A549 (cell line): ENCODE measurements around the gene IDS. TPM values are rescaled to one million over a fixed set of nuclear protein-coding genes. Genes with fewer than 3 reads are reported as not detected.

Experiments used
- ATAC-seq, 2 experiments: fragments of 200-7000 bp in 1 of 2; fragments of >200 bp in 1 of 2; cut with Nextera tagmentation in 1 of 2; cut with Tn5 transposase in 1 of 2; 3 replicates each; pipeline versions ENCODE4 v1.8.0 to v1.9.1; 2018 to 2020; ENCODE audit warnings: mild to moderate bottlenecking in 1 of 2, moderate library complexity in 1 of 2
- CTCF ChIA-PET: fragments of 300-600 bp; sonication (Branson Sonifier 250); formaldehyde crosslinking; extraction: SDS; loops from one replicate; lab custom pipeline; 2021; ENCODE audit warnings: antibody characterized with exemption, inconsistent platforms; lab: Yijun Ruan, JAX
- POLR2A ChIA-PET: fragments of 350-600 bp; formaldehyde crosslinking; extraction: SDS; loops from one replicate; lab custom pipeline; 2021; ENCODE audit warnings: antibody characterized with exemption, inconsistent platforms; lab: Yijun Ruan, JAX
- DNase-seq, 2 experiments: peaks; one replicate each; pipeline versions ENCODE4 v3.0.0 to v3.0.0-alpha.2; 2011 to 2016; ENCODE audit warnings: low read depth in 1 of 2, low spot score in 1 of 2
- FAIRE-seq: peaks from 2 replicates; lab custom pipeline; 2011; peaks lifted over from hg19 to GRCh38; lab: Jason Lieb, UNC
- H3K27ac ChIP-seq, 2 experiments: fragments of >200 bp; sonication (Bioruptor Twin); formaldehyde crosslinking; 3 replicates each; pipeline ENCODE4 v1.5.1; 2016 to 2017
- H3K4me1 ChIP-seq: fragments of >200 bp; sonication (Bioruptor Twin); formaldehyde crosslinking; 3 replicates; pipeline ENCODE4 v1.6.1; 2016
- H3K4me2 ChIP-seq: fragments of >200 bp; sonication (Bioruptor Twin); formaldehyde crosslinking; 3 replicates; pipeline ENCODE4 v1.6.1; 2016
- H3K4me3 ChIP-seq: fragments of >200 bp; sonication (Bioruptor Twin); formaldehyde crosslinking; 3 replicates; pipeline ENCODE4 v1.5.1; 2016
- H3K9me3 ChIP-seq: fragments of >200 bp; sonication (Bioruptor Twin); formaldehyde crosslinking; 3 replicates; pipeline ENCODE4 v1.6.1; 2016
- CBX2 ChIP-seq: fragments of 200-600 bp; sonication (generic); IDR thresholded peaks from 2 replicates; pipeline ENCODE4 v1.6.1; 2016; ENCODE audit warnings: low read depth, mild to moderate bottlenecking, borderline replicate concordance
- CEBPB ChIP-seq, 2 experiments: fragments of >200 bp in 1 of 2; sonication (Bioruptor Twin) in 1 of 2; formaldehyde crosslinking in 1 of 2; IDR thresholded peaks; 2 replicates each; pipeline ENCODE4 v1.6.1; 2012 to 2016
- CTCF ChIP-seq: fragments of >200 bp; sonication (Bioruptor Twin); formaldehyde crosslinking; IDR thresholded peaks from 3 replicates; pipeline ENCODE4 v1.5.1; 2016
- EHF ChIP-seq: fragments of 250-450 bp; sonication (Bioruptor Pico); IDR thresholded peaks from 2 replicates; pipeline ENCODE4 v1.5.0; 2020; ENCODE audit warnings: mild to moderate bottlenecking
- FOSB ChIP-seq: fragments of 250-450 bp; sonication (Bioruptor Pico); IDR thresholded peaks from 2 replicates; pipeline ENCODE4 v1.5.0; 2020; ENCODE audit warnings: mild to moderate bottlenecking, moderate library complexity
- FOSL2 ChIP-seq, 2 experiments: fragments of 450-650 bp in 1 of 2; fragments of >200 bp in 1 of 2; sonication (Bioruptor Twin) in 1 of 2; formaldehyde crosslinking; IDR thresholded peaks; 2 replicates each; pipeline versions ENCODE4 v1.5.0 to v1.6.1; 2016 to 2020; ENCODE audit warnings: mild to moderate bottlenecking in 1 of 2, moderate library complexity in 1 of 2
- HOXA7 ChIP-seq: fragments of 250-450 bp; sonication (Bioruptor Pico); IDR thresholded peaks from 2 replicates; pipeline ENCODE4 v1.5.0; 2020; ENCODE audit warnings: mild to moderate bottlenecking, moderate library complexity
- HOXB13 ChIP-seq: fragments of 250-450 bp; sonication (Bioruptor Pico); IDR thresholded peaks from 2 replicates; pipeline ENCODE4 v1.5.0; 2020; ENCODE audit warnings: low read depth, mild to moderate bottlenecking, moderate library complexity
- HOXB5 ChIP-seq: fragments of 250-450 bp; sonication (Bioruptor Pico); IDR thresholded peaks from 2 replicates; pipeline ENCODE4 v1.5.0; 2020; ENCODE audit warnings: mild to moderate bottlenecking, moderate library complexity
- JUN ChIP-seq, 2 experiments: fragments of >200 bp; sonication (Bioruptor Twin); formaldehyde crosslinking; IDR thresholded peaks; 2 replicates in 1 of 2; 3 replicates in 1 of 2; pipeline ENCODE4 v1.6.1; 2016 to 2017
- JUNB ChIP-seq: fragments of >200 bp; sonication (Bioruptor Twin); formaldehyde crosslinking; IDR thresholded peaks from 2 replicates; pipeline ENCODE4 v1.6.1; 2016
- NFE2L2 ChIP-seq: fragments of 150-350 bp; conservative IDR thresholded peaks from 2 replicates; pipeline ENCODE4 v1.6.1; 2014; ENCODE audit warnings: low read length
- NR3C1 ChIP-seq: fragments of >200 bp; sonication (Bioruptor Twin); formaldehyde crosslinking; IDR thresholded peaks from 3 replicates; pipeline ENCODE4 v1.6.1; 2017
- POLR2A ChIP-seq: IDR thresholded peaks from 2 replicates; pipeline ENCODE4 v1.6.1; 2012; ENCODE audit warnings: mild to moderate bottlenecking, low read length
- POLR2AphosphoS2 ChIP-seq: conservative IDR thresholded peaks from 2 replicates; pipeline ENCODE4 v1.6.1; 2012; ENCODE audit warnings: low read length, improper control_type of control experiment, inconsistent platforms
- RCOR1 ChIP-seq: fragments of 150-350 bp; IDR thresholded peaks from 2 replicates; pipeline ENCODE4 v1.6.1; 2014; ENCODE audit warnings: antibody characterized with exemption, low read length, low read depth
- SREBF2 ChIP-seq: fragments of 450-650 bp; IDR thresholded peaks from 2 replicates; pipeline ENCODE4 v1.6.1; 2014; ENCODE audit warnings: mild to moderate bottlenecking, moderate library complexity
- TP53 ChIP-seq: fragments of 250-450 bp; sonication (Bioruptor Pico); IDR thresholded peaks from 2 replicates; pipeline ENCODE4 v1.5.0; 2021; ENCODE audit warnings: mild to moderate bottlenecking, moderate library complexity
- ZSCAN20 ChIP-seq: fragments of 250-450 bp; sonication (Bioruptor Pico); IDR thresholded peaks from 2 replicates; pipeline ENCODE4 v1.8.0; 2022; ENCODE audit warnings: mild to moderate bottlenecking, moderate library complexity
- WGBS: methylation state at CpG from one replicate; pipeline ENCODE4 v1.1.6; 2017; ENCODE audit errors: missing lambda C conversion rate; 5-methylcytosine and 5-hydroxymethylcytosine counted together
- polyA plus RNA-seq, 4 experiments: library from polyadenylated mRNA; depleted of rRNA in 3 of 4; stranded (reverse); fragments of >200 nt; fragmentation: RNase III in 1 of 4; extraction: RNeasy Plus Mini Kit Qiagen cat#74134 plus additional on column Dnase treatment in 1 of 4; gene quantifications; 2 replicates in 3 of 4; 3 replicates in 1 of 4; pipeline ENCODE4 v1.2.3, GENCODE V29; 2011 to 2017
- TF ChIP-seq, protein P1 (sequence below): IDR thresholded peaks from 2 replicates; pipeline ENCODE4 v1.6.1; 2012
- TF ChIP-seq, protein P2 (sequence below): fragments of 200-600 bp; sonication (generic); IDR thresholded peaks from 2 replicates; pipeline ENCODE4 v1.6.1; 2016; ENCODE audit warnings: antibody characterized with exemption, mild to moderate bottlenecking, moderate library complexity
- TF ChIP-seq, protein P3 (sequence below): fragments of 250-450 bp; sonication (Bioruptor Pico); IDR thresholded peaks from 2 replicates; pipeline ENCODE4 v1.5.0; 2020; ENCODE audit warnings: low read depth, mild to moderate bottlenecking, moderate library complexity

Gene IDS
- polyA plus RNA-seq, 2 of the 4 experiments (the other 2 are of a cell fraction) = 40.6 to 120 TPM

DNA sequence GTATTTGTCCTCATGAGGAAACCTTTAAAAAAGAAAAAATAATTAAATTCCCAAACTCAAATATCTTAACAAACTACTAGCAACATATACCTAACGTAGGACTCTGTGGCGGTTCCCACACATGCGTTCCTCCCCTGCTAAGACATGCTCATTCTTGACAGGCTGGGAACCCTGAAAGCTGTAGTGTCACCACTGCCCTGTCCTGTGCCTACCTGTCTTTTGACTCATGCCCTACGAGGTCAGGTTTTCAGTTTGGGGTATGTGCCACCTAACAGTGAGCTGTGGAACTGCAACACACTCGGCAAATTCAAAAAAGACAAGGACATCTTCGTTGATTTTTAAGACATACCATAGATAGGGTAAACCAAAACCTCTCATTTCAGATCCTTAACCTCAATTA, 17.8 kb downstream of the IDS start:
- WGBS = 67% methylated on average over 6 of the region's 6 CpGs
- POLR2A ChIA-PET = no interaction called here
- TF ChIP-seq CTCF (peak; percentile 20; the same call in 1 of the 3 replicates), POLR2AphosphoS2 (no peak)
- CTCF ChIA-PET = interaction anchor here (0.8 to 2.7 kb wide), 3 partner anchors 9 to 54 kb away, joined by 3 to 8 read pairs (median 3); no protein-coding TSS in a partner anchor
- H3K4me3 ChIP-seq = no peak overlapping the region
- H3K9me3 ChIP-seq = no peaks in the 10 kb centered on the region
- H3K27ac ChIP-seq = no peak overlapping the region
- H3K4me1 ChIP-seq = peaks cover 12% of the 10 kb centered on the region
- FAIRE-seq (no peak), ATAC-seq (peak; percentile 71 to 76), DNase-seq (peak; percentile 25 to 33)
- no peak overlapping the region for H3K4me2 ChIP-seq

GRCh38 chrX:149476513-149476912, 28.6 kb downstream of the IDS start:
- Histone ChIP-seq H3K4me2 (no peak overlapping the region), H3K9me3 (no peaks in the 10 kb centered on the region), H3K27ac (no peak overlapping the region), H3K4me3 (no peak overlapping the region), H3K4me1 (no peaks in the 10 kb centered on the region)
- ChIA-PET POLR2A (no interaction called here), CTCF (interaction anchor here (1.0 to 1.9 kb wide), 2 partner anchors 10 to 35 kb away, joined by 3 to 8 read pairs; no protein-coding TSS in a partner anchor)
- peak in 1 of 2 experiments; percentile 8; a peak in 1 of 6 replicates for ATAC-seq
- 97% methylated on average over 2 of the region's 2 CpGs for whole genome bisulfite sequencing
- FAIRE-seq = no peak
- DNase-seq = no peak
- TF ChIP-seq HOXA7 (CRISPR knock-in tag) (no peak), SREBF2 (no peak), JUNB (no peak), RCOR1 (no peak), TP53 (CRISPR knock-in tag) (no peak), ZSCAN20 (CRISPR knock-in tag) (no peak), JUN (IDR thresholded peaks at IDR 0.05) (no peak), FOSL2 (IDR thresholded peaks at IDR 0.05) (no peak), FOSL2 (CRISPR knock-in tag; IDR thresholded peaks at IDR 0.05) (no peak)

DNA sequence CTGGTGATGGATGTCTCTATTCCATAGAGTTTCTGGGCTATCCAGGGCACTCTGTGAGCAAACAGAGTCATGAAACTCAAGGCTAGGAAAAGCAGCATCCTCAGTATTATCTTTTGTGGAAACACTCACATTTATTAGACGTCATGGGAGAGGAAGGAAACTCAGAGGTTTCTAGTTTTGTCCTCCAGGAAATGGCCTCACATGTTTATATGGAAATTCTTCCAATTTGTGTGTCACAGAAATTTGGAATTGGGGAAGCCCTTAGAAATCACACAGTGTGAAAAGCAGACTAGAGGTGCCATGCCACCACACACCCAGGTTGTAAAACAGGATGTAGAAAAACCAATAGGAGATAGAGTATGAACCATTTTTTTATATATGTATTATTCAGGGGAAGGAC, 31.1 kb downstream of the IDS start:
- Histone ChIP-seq H3K4me3 (no peak overlapping the region), H3K27ac (no peak overlapping the region), H3K9me3 (no peaks in the 10 kb centered on the region), H3K4me1 (0 out of 3 replicates have a peak, but pooled peaks cover 3% of the 10 kb centered on the region), H3K4me2 (no peak overlapping the region)
- ChIA-PET CTCF (no interaction called here), POLR2A (no interaction called here)
- DNase-seq = no peak
- 46% methylated on average over 1 of the region's 1 CpG for WGBS
- TF ChIP-seq, protein P1, sequence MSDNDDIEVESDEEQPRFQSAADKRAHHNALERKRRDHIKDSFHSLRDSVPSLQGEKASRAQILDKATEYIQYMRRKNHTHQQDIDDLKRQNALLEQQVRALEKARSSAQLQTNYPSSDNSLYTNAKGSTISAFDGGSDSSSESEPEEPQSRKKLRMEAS = no peak
- TF ChIP-seq EHF (no peak), POLR2A (no peak), HOXB13 (no peak), HOXB5 (no peak), CEBPB (IDR thresholded peaks at IDR 0.05) (no peak), FOSB (CRISPR knock-in tag) (no peak), CBX2 (no peak), NFE2L2 (no peak), NR3C1 (no peak), ZSCAN20 (CRISPR knock-in tag) (no peak)
- TF ChIP-seq, protein P2, sequence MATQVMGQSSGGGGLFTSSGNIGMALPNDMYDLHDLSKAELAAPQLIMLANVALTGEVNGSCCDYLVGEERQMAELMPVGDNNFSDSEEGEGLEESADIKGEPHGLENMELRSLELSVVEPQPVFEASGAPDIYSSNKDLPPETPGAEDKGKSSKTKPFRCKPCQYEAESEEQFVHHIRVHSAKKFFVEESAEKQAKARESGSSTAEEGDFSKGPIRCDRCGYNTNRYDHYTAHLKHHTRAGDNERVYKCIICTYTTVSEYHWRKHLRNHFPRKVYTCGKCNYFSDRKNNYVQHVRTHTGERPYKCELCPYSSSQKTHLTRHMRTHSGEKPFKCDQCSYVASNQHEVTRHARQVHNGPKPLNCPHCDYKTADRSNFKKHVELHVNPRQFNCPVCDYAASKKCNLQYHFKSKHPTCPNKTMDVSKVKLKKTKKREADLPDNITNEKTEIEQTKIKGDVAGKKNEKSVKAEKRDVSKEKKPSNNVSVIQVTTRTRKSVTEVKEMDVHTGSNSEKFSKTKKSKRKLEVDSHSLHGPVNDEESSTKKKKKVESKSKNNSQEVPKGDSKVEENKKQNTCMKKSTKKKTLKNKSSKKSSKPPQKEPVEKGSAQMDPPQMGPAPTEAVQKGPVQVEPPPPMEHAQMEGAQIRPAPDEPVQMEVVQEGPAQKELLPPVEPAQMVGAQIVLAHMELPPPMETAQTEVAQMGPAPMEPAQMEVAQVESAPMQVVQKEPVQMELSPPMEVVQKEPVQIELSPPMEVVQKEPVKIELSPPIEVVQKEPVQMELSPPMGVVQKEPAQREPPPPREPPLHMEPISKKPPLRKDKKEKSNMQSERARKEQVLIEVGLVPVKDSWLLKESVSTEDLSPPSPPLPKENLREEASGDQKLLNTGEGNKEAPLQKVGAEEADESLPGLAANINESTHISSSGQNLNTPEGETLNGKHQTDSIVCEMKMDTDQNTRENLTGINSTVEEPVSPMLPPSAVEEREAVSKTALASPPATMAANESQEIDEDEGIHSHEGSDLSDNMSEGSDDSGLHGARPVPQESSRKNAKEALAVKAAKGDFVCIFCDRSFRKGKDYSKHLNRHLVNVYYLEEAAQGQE = no peak
- TF ChIP-seq, protein P3, sequence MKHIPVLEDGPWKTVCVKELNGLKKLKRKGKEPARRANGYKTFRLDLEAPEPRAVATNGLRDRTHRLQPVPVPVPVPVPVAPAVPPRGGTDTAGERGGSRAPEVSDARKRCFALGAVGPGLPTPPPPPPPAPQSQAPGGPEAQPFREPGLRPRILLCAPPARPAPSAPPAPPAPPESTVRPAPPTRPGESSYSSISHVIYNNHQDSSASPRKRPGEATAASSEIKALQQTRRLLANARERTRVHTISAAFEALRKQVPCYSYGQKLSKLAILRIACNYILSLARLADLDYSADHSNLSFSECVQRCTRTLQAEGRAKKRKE (CRISPR knock-in tag) = no peak
- ATAC-seq = no peak
- no peak for FAIRE-seq
